Astrocyte of the cerebellum (primary cell): ENCODE results near the gene CRYGN.

Experiments used
- DNase-seq: peaks from one replicate; pipeline ENCODE4 v3.0.0-alpha.2; 2011; ENCODE audit warnings: low read depth
- H3K4me3 ChIP-seq: 2 replicates; pipeline ENCODE4 v1.5.1; 2011; ENCODE audit warnings: mild to moderate bottlenecking, low read depth, low read length, moderate library complexity
- in situ Hi-C: cut with HindIII; loops from 2 replicates; pipeline ENCODE4 v1.10.0; 2017; ENCODE audit warnings: low sequenced_read_pairs
- TF ChIP-seq, protein P1 (sequence below): IDR thresholded peaks from 2 replicates; pipeline ENCODE4 v1.5.1; 2012; ENCODE audit warnings: low read length, low read depth, moderate library complexity, mild to moderate bottlenecking; ENCODE audit errors: missing control alignments

Gene CRYGN

DNA sequence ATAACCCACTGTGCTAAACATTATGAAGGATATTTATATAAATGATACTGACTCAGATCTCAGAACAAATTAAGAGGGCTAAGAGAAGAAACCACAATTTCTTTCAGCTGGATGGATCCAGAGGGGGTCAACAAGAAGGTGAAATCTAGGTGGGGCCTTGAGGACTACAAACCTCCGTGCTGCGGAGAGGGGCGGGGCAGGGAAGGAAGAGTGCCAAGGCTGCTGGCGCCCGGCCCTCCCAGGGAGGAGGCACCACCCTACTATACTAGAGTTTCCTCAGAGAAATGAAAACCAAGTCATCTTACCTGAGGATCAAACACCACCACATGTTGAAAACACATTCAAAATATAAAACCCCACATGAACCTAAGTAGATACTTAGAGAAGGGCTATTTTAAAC is 29.3 kb upstream of the CRYGN start:
- TF ChIP-seq, protein P1, sequence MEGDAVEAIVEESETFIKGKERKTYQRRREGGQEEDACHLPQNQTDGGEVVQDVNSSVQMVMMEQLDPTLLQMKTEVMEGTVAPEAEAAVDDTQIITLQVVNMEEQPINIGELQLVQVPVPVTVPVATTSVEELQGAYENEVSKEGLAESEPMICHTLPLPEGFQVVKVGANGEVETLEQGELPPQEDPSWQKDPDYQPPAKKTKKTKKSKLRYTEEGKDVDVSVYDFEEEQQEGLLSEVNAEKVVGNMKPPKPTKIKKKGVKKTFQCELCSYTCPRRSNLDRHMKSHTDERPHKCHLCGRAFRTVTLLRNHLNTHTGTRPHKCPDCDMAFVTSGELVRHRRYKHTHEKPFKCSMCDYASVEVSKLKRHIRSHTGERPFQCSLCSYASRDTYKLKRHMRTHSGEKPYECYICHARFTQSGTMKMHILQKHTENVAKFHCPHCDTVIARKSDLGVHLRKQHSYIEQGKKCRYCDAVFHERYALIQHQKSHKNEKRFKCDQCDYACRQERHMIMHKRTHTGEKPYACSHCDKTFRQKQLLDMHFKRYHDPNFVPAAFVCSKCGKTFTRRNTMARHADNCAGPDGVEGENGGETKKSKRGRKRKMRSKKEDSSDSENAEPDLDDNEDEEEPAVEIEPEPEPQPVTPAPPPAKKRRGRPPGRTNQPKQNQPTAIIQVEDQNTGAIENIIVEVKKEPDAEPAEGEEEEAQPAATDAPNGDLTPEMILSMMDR: no peak
- in situ Hi-C loops: no loop called here

DNA sequence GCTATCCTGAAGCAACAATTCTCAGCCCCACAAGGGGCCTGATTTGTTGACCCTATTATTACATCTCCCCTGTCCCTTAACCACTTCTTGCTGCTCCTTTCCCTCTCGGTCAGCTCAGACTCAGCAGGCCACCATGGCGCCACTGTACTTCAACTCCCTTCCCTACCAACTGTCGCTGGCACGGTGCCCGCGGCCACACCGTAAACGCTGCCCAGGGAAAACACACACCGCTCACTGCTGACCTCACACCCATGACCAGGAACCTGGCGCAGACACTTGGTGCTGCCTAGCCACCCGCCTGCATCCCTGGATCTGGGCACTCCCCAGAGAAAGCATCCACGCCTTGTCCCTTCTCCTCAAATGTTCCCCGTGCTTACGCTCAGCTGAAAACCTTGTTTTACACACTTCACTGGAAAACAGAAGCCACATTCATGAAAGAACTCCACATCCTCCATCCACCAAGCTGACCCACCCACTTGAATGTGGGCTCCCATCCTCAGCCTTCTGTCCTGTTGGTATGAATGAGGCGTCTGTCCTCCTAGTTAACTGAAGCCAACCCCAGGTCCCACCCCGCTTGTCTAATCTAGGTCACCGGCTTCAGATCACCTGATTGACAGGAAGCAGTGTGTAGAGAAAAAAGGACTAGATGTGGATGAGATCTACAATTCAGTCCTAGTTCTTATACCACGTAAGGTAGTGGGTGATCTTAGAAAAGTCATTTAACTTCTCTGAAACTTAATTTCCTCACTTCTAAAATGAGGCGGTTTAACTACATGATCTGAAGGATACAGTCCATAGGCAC is 28.5 kb upstream of the CRYGN start:
- no peak for DNase-seq
- no peak overlapping the region for H3K4me3 ChIP-seq

More for the DNA sequence above, 29.3 kb upstream of the CRYGN start:
- DNase-seq: no peak
- H3K4me3 ChIP-seq: no peak overlapping the region

DNA sequence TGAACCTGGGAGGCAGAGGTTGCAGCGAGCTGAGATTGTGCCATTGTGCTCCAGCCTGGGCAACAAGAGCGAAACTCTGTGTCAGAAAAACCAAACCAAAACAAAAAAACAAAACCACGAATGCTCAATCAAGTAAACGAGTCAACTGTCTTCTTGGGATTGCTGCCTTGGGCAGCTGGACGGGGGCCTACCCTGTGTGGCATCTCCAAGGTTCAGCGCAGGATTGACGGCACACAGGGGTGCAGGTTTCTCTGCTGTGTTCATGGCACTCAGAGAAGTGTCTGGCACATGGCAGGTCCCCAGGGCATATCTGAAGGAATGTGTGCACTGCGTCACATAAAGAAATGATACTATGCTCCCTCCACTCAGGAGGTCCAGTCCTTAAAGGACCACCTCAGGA is 25.2 kb upstream of the CRYGN start:
- DNase-seq: no peak
- no peak overlapping the region for H3K4me3 ChIP-seq
- TF ChIP-seq, protein P1: no peak
- in situ Hi-C loops: no loop called here

More for the DNA sequence above, 28.5 kb upstream of the CRYGN start:
- in situ Hi-C loops: no loop called here
- TF ChIP-seq, protein P1: no peak

DNA sequence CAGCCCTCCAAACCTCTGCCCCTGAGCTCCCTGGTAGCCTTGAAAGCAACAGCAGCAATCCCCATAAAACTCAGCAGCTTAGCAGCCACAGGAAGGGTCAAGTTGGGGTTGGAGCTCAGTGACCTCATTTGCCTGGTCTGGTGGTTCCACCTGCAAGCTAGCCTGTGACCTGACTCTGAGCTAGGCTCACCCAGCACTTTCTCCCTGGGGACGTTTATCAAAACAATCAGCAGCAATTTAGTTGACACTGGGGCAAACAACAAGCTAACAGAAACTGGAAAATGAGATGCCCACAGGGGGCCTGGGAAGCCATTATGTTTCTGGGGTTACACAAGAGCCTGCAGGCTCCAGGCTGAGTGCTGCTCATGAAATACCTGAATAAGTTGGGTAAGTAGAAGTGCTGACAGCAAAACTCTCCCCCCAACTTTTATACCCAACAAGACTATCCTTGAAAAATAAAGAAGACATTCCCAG is 22.4 kb upstream of the CRYGN start:
- TF ChIP-seq, protein P1: no peak

DNA sequence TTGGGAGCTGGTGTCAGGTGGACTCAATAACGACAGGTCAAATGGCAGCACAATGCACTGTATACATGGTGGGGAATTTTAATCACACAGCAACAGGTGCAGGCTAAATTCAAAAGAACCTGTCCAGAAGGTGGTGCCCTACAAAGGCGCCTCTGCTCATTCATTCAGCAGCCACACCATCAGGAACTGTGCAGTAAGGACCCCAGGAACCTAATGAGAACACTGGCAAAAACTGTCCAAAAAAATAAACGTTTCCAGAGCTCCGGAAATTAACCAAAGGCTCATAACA is 21.9 kb upstream of the CRYGN start:
- no peak overlapping the region for H3K4me3 ChIP-seq
- TF ChIP-seq, protein P1: no peak
- in situ Hi-C loops: no loop called here
- DNase-seq: no peak

More for the DNA sequence above, 22.4 kb upstream of the CRYGN start:
- in situ Hi-C loops: no loop called here
- no peak overlapping the region for H3K4me3 ChIP-seq
- DNase-seq: no peak

DNA sequence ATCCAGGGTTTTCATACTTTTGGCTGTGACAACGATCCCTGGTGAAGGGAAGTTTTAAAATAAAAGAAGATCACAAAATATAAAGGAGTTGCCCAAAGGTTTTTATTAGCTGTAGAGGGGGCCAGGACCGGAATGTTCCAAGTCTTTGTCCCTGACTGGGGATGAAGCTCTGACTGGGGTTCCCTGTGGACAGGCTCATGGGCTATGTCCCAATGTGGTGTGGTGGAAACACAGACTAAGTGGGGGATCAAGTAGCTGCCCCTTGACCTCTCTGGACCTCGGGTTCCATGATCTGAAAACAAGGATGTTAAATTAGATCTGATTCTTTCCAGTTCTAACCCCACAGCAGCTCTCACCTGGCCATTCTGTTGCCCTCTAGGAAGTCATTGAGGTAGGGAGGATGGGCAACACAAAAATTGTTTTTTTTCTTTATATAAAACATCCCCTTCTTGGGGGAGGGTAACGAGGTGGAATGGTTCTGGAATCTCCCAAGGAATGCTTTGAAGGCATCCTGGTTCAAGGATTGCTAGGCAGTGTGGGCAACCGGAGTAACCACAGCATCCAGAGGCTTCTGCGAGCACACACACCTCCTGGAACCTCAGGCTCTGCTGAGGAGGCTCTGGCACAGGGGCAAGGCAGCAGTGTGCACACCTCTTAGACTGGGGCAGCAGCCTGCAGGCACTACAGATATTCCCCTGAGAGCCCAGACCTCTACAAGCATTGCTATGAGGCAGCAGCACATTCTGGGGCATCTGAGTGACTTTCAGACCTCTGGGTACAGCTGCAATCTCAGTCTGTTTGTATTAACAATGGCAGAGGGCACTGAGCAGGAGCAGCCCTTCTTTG is 21.4 kb upstream of the CRYGN start:
- no peak for DNase-seq

More for the DNA sequence above, 21.4 kb upstream of the CRYGN start:
- H3K4me3 ChIP-seq: no peak overlapping the region
- TF ChIP-seq, protein P1: no peak
- in situ Hi-C loops: no loop called here
